Measurements from ENCODE around the gene ADAMTS17.

ADAMTS17 gene

GRCh38 chr15:99993681-99994131, 348.1 kb downstream of the ADAMTS17 start:
- Histone ChIP-seq H3K36me3 (ENCODE audit: control insufficient read depth, insufficient read depth, low read length) (no peaks in the 10 kb centered on the region), H3K9me3 (ENCODE audit: control insufficient read depth, insufficient read depth, low read depth, low read length) (peaks cover 2% of the 10 kb centered on the region; the same call in 1 of the 2 replicates), H3K4me3 (ENCODE audit: low read depth, low read length) (no peak overlapping the region), H3K4me1 (ENCODE audit: control insufficient read depth, insufficient read depth, low read length) (peaks cover 18% of the 10 kb centered on the region), H3K27ac (ENCODE audit: low read depth, low read length) (no peak overlapping the region), H3K9ac (ENCODE audit: low read length) (no peak overlapping the region), H3K27me3 (ENCODE audit: control insufficient read depth, insufficient read depth, low read length) (no peaks in the 10 kb centered on the region)

GRCh38 chr15:99993262-99993661, 348.5 kb downstream of the ADAMTS17 start:
- no peaks in the 10 kb centered on the region for H3K36me3 ChIP-seq (ENCODE audit: control insufficient read depth, insufficient read depth, low read length)
- no peak overlapping the region for H3K4me3 ChIP-seq (ENCODE audit: low read depth, low read length)
- H3K4me1 ChIP-seq (ENCODE audit: control insufficient read depth, insufficient read depth, low read length), result peaks cover 18% of the 10 kb centered on the region
- no peak overlapping the region for H3K27ac ChIP-seq (ENCODE audit: low read depth, low read length)
- H3K27me3 ChIP-seq (ENCODE audit: control insufficient read depth, insufficient read depth, low read length), result no peaks in the 10 kb centered on the region
- no peak overlapping the region for H3K9ac ChIP-seq (ENCODE audit: low read length)
- H3K9me3 ChIP-seq (ENCODE audit: control insufficient read depth, insufficient read depth, low read depth, low read length), result peaks cover 6% of the 10 kb centered on the region

DNA sequence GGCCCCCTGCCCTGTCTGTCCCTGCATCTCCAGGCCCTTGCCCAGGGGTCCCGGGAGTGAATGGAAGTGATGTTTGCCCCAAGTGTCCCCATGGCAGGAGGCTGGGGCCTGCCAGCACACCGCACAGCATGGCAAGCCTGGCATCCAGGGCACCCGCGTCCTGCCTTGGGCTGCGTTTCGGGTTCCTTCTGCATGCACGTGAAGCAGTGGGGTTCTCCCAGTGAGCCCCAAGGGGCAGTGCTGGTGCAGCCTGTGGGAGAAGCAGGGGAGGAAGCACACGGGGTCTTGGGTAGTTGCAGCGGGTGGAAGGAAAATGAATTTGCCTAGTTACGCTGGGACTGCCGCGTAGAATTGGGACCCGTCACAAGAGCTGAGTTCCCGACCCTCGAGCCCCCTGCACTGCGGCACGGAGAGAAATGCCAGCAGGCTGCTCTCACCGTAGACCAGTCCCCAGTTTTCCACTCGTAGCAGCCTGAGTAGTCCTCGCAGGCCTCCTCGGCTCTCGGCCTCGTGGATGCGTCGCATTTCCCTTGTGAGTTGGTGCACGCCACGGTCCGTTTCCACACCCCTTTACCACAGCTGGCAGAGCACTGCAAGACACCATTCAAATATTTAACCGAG, 349.1 kb downstream of the ADAMTS17 start:
- Histone ChIP-seq H3K27me3 (ENCODE audit: control insufficient read depth, insufficient read depth, low read length) (no peaks in the 10 kb centered on the region), H3K4me1 (ENCODE audit: control insufficient read depth, insufficient read depth, low read length) (peaks cover 18% of the 10 kb centered on the region), H3K9ac (ENCODE audit: low read length) (peak overlapping the region; percentile 17), H3K9me3 (ENCODE audit: control insufficient read depth, insufficient read depth, low read depth, low read length) (peaks cover 12% of the 10 kb centered on the region), H3K27ac (ENCODE audit: low read depth, low read length) (no peak overlapping the region), H3K36me3 (ENCODE audit: control insufficient read depth, insufficient read depth, low read length) (no peaks in the 10 kb centered on the region), H3K4me3 (ENCODE audit: low read depth, low read length) (no peak overlapping the region)

- H3K4me1 ChIP-seq (ENCODE audit: control insufficient read depth, insufficient read depth, low read length), result peaks cover 20% of the 10 kb centered on the region
- no peaks in the 10 kb centered on the region for H3K36me3 ChIP-seq (ENCODE audit: control insufficient read depth, insufficient read depth, low read length)
- H3K27ac ChIP-seq (ENCODE audit: low read depth, low read length), result no peak overlapping the region
- no peaks in the 10 kb centered on the region for H3K27me3 ChIP-seq (ENCODE audit: control insufficient read depth, insufficient read depth, low read length)
- no peak overlapping the region for H3K4me3 ChIP-seq (ENCODE audit: low read depth, low read length)
- H3K9ac ChIP-seq (ENCODE audit: low read length), result no peak overlapping the region
- peaks cover 12% of the 10 kb centered on the region for H3K9me3 ChIP-seq (ENCODE audit: control insufficient read depth, insufficient read depth, low read depth, low read length)
Observed at GRCh38 chr15:99989095-99989494, 352.7 kb downstream of the ADAMTS17 start.

DNA sequence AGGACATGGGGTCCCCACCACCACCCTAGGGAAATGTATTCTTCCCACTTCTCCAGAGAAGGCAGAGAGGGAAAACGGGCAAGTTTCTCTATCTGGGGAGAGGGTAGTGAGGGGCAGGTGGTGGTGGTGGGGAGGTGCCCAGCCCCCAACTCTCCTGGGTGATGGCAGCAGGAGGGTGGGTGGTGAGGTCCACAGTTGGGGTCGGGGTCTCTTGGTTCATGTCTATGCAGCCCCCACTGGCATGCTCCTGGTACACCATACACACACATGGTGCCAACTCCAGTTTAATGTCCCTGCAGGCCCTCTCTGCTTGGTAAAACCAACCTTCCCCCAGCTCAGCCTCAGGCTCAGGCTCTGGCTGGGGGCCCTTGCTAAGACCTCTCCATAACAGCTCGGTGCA, 354.1 kb downstream of the ADAMTS17 start:
- Histone ChIP-seq H3K36me3 (ENCODE audit: control insufficient read depth, insufficient read depth, low read length) (no peaks in the 10 kb centered on the region), H3K4me1 (ENCODE audit: control insufficient read depth, insufficient read depth, low read length) (peaks cover 27% of the 10 kb centered on the region), H3K9ac (ENCODE audit: low read length) (no peak overlapping the region), H3K9me3 (ENCODE audit: control insufficient read depth, insufficient read depth, low read depth, low read length) (peaks cover 12% of the 10 kb centered on the region), H3K27me3 (ENCODE audit: control insufficient read depth, insufficient read depth, low read length) (no peaks in the 10 kb centered on the region), H3K27ac (ENCODE audit: low read depth, low read length) (no peak overlapping the region), H3K4me3 (ENCODE audit: low read depth, low read length) (no peak overlapping the region)

DNA sequence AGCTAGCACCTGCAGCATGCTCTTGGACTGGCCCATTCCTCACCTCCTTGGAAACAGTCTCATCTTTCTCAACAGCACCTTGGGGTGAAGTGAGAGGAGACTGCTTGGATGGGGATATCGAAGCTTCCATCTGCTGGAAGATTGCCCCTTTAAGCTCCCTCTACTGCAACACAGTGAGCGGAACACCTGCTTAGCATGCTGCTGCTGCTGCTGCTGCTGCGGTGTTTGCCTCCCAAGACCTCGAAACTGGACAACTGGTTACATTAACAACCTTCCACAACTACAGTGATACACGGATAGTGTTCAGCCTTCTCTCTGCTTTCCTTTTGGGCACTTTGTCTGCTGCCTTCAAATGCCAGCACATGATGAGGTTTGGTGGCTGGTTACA, 354.7 kb downstream of the ADAMTS17 start:
- Histone ChIP-seq H3K4me3 (ENCODE audit: low read depth, low read length) (no peak overlapping the region), H3K9ac (ENCODE audit: low read length) (no peak overlapping the region), H3K27ac (ENCODE audit: low read depth, low read length) (no peak overlapping the region), H3K36me3 (ENCODE audit: control insufficient read depth, insufficient read depth, low read length) (no peaks in the 10 kb centered on the region), H3K9me3 (ENCODE audit: control insufficient read depth, insufficient read depth, low read depth, low read length) (peaks cover 12% of the 10 kb centered on the region), H3K4me1 (ENCODE audit: control insufficient read depth, insufficient read depth, low read length) (peaks cover 33% of the 10 kb centered on the region), H3K27me3 (ENCODE audit: control insufficient read depth, insufficient read depth, low read length) (no peaks in the 10 kb centered on the region)

GRCh38 chr15:99986297-99987118, 355.3 kb downstream of the ADAMTS17 start:
- no peaks in the 10 kb centered on the region for H3K27me3 ChIP-seq (ENCODE audit: control insufficient read depth, insufficient read depth, low read length)
- H3K9ac ChIP-seq (ENCODE audit: low read length), result no peak overlapping the region
- no peaks in the 10 kb centered on the region for H3K36me3 ChIP-seq (ENCODE audit: control insufficient read depth, insufficient read depth, low read length)
- no peak overlapping the region for H3K27ac ChIP-seq (ENCODE audit: low read depth, low read length)
- H3K4me3 ChIP-seq (ENCODE audit: low read depth, low read length), result no peak overlapping the region
- H3K4me1 ChIP-seq (ENCODE audit: control insufficient read depth, insufficient read depth, low read length), result peaks cover 35% of the 10 kb centered on the region
- H3K9me3 ChIP-seq (ENCODE audit: control insufficient read depth, insufficient read depth, low read depth, low read length), result peaks cover 12% of the 10 kb centered on the region

DNA sequence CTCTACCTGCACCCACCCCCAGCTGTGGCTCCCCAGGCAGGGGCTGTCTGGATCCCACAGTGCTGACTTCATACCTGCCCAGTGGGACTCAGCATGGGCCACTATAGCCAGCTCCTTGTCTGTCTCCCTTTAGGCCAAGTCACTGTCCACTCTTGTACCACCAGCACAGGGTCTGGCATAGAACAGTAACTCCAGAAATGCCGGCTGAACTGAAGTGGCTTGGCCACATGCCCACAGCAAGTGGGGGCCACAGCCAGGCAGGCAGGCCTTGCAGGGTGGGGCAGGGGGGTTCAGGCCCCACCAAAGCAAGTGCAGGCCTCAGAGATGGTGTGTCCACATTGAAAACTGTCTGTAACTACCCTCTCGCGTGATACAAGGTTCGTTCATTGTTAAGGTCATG, 355.9 kb downstream of the ADAMTS17 start:
- Histone ChIP-seq H3K9me3 (ENCODE audit: control insufficient read depth, insufficient read depth, low read depth, low read length) (peaks cover 12% of the 10 kb centered on the region), H3K4me1 (ENCODE audit: control insufficient read depth, insufficient read depth, low read length) (peaks cover 35% of the 10 kb centered on the region), H3K4me3 (ENCODE audit: low read depth, low read length) (no peak overlapping the region), H3K36me3 (ENCODE audit: control insufficient read depth, insufficient read depth, low read length) (no peaks in the 10 kb centered on the region), H3K9ac (ENCODE audit: low read length) (no peak overlapping the region), H3K27me3 (ENCODE audit: control insufficient read depth, insufficient read depth, low read length) (no peaks in the 10 kb centered on the region), H3K27ac (ENCODE audit: low read depth, low read length) (no peak overlapping the region)

DNA sequence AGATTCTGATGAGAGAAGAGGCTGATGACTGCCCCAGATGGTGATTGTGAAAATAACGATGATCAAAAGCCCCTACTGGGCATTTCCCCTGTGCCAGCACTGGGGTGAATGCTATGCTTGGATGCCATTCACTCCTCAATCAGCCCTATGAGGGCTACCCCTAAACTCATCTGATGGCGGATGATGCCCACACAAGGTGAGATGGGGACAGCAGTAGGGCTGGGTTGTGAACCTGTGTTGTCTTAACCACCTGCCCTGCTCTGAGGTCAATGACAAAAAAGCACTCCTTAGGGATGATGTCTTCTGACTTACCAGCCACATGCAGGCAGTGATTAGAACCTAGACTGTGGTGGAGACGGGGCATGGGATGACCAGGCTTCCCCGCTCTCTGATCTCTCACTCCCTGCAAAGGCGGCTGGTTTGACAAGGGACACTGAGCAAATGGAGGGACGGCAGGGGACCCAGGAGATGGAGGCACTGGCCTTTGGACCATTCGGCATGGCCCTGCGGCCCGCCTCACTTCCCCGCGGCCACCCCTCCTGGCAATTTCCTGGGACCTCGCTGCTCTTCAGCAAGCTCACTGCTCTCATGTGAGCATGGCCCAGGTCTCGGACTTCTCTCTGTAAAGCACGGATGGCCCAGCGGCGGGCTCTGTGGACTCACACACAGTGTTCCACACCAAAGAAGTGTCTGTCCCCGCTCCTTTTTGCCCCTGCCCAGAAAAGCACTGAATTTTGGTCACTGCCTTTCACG, 357.1 kb downstream of the ADAMTS17 start:
- Histone ChIP-seq H3K4me3 (ENCODE audit: low read depth, low read length) (no peak overlapping the region), H3K27me3 (ENCODE audit: control insufficient read depth, insufficient read depth, low read length) (no peaks in the 10 kb centered on the region), H3K27ac (ENCODE audit: low read depth, low read length) (no peak overlapping the region), H3K36me3 (ENCODE audit: control insufficient read depth, insufficient read depth, low read length) (no peaks in the 10 kb centered on the region), H3K9me3 (ENCODE audit: control insufficient read depth, insufficient read depth, low read depth, low read length) (peaks cover 12% of the 10 kb centered on the region), H3K9ac (ENCODE audit: low read length) (peak overlapping the region; percentile 62), H3K4me1 (ENCODE audit: control insufficient read depth, insufficient read depth, low read length) (peaks cover 35% of the 10 kb centered on the region)

- peaks cover 12% of the 10 kb centered on the region for H3K9me3 ChIP-seq (ENCODE audit: control insufficient read depth, insufficient read depth, low read depth, low read length)
- H3K4me3 ChIP-seq (ENCODE audit: low read depth, low read length), result peak overlapping the region; percentile 32
- no peaks in the 10 kb centered on the region for H3K27me3 ChIP-seq (ENCODE audit: control insufficient read depth, insufficient read depth, low read length)
- H3K4me1 ChIP-seq (ENCODE audit: control insufficient read depth, insufficient read depth, low read length), result peaks cover 35% of the 10 kb centered on the region
- peak overlapping the region; percentile 69; the same call in 1 of the 2 replicates for H3K27ac ChIP-seq (ENCODE audit: low read depth, low read length)
- H3K36me3 ChIP-seq (ENCODE audit: control insufficient read depth, insufficient read depth, low read length), result no peaks in the 10 kb centered on the region
- peak overlapping the region; percentile 62 for H3K9ac ChIP-seq (ENCODE audit: low read length)
Observed at GRCh38 chr15:99983886-99984286, 357.9 kb downstream of the ADAMTS17 start.

Data from HUES6 (cell line).